Esophagus squamous epithelium (tissue), 4 donors: ENCODE results near the gene BAG2.

Experiments
- CTCF ChIP-seq, 6 experiments: fragments of 450-650 bp in 4 of 6; fragments of 200-600 bp in 2 of 6; sonication (generic) in 2 of 6; IDR thresholded peaks; one replicate each; pipeline ENCODE4 v1.5.1; 2016 to 2019; ENCODE audit warnings: antibody characterized with exemption in 6 of 6, mild to moderate bottlenecking in 4 of 6, moderate library complexity in 4 of 6
- POLR2A ChIP-seq, 4 donors: fragments of 450-650 bp; IDR thresholded peaks; one replicate each; pipeline ENCODE4 v1.6.1; 2017; ENCODE audit warnings: antibody characterized with exemption in 4 of 4, mild to moderate bottlenecking in 4 of 4, moderate library complexity in 3 of 4

GRCh38 chr6:57130661-57131177, 41.4 kb upstream of the BAG2 start:
- no peak for TF ChIP-seq POLR2A (IDR thresholded peaks at IDR 0.05)
- no peak for TF ChIP-seq CTCF (IDR thresholded peaks at IDR 0.05)
